Right atrium auricular region (tissue), 2 donors: ENCODE measurements around the gene ADGRG3. TPM values are rescaled to one million over a fixed set of nuclear protein-coding genes. Genes with fewer than 3 reads are reported as not detected.

Source experiments
- DNase-seq: peaks from one replicate; pipeline ENCODE4 v3.0.0-alpha.2; 2019; ENCODE audit warnings: low spot score
- H3K27ac ChIP-seq, 2 donors: fragments of 200-600 bp; sonication (generic); 1 replicate in 1 of 2; 2 replicates in 1 of 2; pipeline ENCODE4 v1.5.1; 2016 to 2019
- H3K27me3 ChIP-seq, 2 donors: fragments of 200-600 bp; sonication (generic); one replicate each; pipeline versions ENCODE4 v1.5.1 to v1.6.0; 2017 to 2019
- H3K36me3 ChIP-seq: fragments of 200-600 bp; sonication (generic); one replicate; pipeline ENCODE4 v1.5.1; 2016
- H3K4me1 ChIP-seq, 2 donors: fragments of 200-600 bp; sonication (generic); one replicate each; pipeline versions ENCODE4 v1.5.1 to v1.6.0; 2017 to 2019
- H3K4me3 ChIP-seq, 2 donors: fragments of 200-600 bp; sonication (generic); 1 replicate in 1 of 2; 2 replicates in 1 of 2; pipeline ENCODE4 v1.5.1; 2017 to 2019; ENCODE audit warnings: mild to moderate bottlenecking in 1 of 2, moderate library complexity in 1 of 2
- H3K9me3 ChIP-seq, 2 donors: fragments of 200-600 bp; sonication (generic); one replicate each; pipeline ENCODE4 v1.5.1; 2019
- total RNA-seq, 2 donors: library from RNA; depleted of rRNA; stranded (reverse); fragments of >200 nt; gene quantifications; one replicate each; pipeline ENCODE4 v1.1.0, GENCODE V29; 2016
- TF ChIP-seq, protein P1 (sequence below), 2 donors: fragments of 200-600 bp; sonication (generic); IDR thresholded peaks; one replicate each; pipeline ENCODE4 v1.5.1; 2019; ENCODE audit warnings: antibody characterized with exemption in 2 of 2

ADGRG3 gene
- total RNA-seq, 2 donors from 2014 or later: 0.75 to 1.0 TPM

DNA sequence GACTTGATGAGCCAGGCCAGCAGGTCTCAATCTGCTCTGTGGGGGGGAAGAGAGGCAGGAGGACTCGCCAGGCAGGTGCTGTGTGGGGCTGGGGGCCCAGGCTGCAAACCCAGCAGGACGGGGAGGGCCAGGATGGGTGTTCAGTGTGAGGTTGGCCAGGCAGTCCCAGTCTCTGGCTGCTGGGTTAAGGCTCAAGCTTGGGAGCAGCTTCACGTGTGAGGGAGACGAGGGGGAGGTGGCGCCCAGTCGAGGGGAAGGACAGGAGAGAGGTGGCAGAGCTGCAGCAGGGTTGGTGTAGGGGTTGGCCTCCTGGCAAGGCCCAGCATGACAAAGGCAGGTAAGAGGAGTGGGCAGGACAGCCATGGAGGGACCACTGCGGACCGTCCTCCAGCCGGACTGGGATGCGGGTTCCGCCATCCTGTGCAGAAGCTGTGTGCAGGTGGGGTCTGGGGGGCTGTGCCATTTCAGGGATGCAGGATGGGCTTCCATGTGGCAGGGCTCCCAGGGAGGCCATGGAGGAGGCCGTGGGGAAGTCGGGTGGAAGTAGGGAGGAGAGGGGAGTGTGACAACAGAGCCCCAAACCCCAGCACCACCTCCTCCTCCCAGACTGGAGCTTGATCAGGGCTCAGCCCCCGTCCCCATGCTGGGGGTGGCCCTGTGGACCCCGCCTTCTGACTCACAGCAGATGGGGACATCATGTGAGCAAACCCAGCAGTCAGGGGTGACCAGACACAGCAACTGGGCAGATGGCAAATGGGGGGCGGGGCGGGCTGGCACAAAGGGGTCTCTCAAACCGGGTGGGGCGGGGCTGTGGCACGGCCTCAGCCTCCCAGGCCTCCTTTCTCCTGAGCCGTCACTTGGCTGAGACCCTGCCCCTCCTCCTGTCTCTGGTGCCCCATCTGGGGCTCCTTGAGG lies 36.9 kb upstream of the ADGRG3 start:
- no peaks in the 10 kb centered on the region for H3K36me3 ChIP-seq
- H3K9me3 ChIP-seq: no peaks in the 10 kb centered on the region
- DNase-seq: no peak
- TF ChIP-seq, protein P1, sequence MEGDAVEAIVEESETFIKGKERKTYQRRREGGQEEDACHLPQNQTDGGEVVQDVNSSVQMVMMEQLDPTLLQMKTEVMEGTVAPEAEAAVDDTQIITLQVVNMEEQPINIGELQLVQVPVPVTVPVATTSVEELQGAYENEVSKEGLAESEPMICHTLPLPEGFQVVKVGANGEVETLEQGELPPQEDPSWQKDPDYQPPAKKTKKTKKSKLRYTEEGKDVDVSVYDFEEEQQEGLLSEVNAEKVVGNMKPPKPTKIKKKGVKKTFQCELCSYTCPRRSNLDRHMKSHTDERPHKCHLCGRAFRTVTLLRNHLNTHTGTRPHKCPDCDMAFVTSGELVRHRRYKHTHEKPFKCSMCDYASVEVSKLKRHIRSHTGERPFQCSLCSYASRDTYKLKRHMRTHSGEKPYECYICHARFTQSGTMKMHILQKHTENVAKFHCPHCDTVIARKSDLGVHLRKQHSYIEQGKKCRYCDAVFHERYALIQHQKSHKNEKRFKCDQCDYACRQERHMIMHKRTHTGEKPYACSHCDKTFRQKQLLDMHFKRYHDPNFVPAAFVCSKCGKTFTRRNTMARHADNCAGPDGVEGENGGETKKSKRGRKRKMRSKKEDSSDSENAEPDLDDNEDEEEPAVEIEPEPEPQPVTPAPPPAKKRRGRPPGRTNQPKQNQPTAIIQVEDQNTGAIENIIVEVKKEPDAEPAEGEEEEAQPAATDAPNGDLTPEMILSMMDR (IDR thresholded peaks at IDR 0.05): no peak
- H3K4me3 ChIP-seq: peak overlapping the region in 1 of 2 donors; percentile 43
- H3K4me1 ChIP-seq: peaks cover 0 to 56% of the 10 kb centered on the region in 2 donors
- H3K27ac ChIP-seq: peak overlapping the region; percentile 32 to 78
- H3K27me3 ChIP-seq: no peaks in the 10 kb centered on the region

DNA sequence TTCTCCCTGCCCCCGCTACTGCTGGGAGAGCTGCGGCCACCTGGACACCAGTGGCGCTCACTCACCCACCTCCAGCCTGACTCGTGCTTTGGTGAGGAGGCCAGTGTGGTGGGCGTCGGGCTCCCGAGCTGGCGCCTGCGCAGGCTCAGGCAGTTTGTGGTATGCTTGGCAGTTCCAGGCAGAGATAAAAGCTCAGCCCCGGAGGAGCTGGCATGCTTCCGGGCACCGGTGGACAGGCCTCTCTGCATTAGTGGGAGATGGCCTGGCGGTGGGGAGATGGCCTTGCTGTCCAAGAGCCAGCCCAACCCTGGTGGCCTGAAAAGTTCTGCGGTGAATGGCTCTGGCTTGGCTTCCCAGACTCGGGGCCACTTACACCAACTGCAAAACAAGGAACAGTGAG lies 35.5 kb upstream of the ADGRG3 start:
- no peak overlapping the region for H3K4me3 ChIP-seq
- DNase-seq: no peak
- TF ChIP-seq, protein P1 (IDR thresholded peaks at IDR 0.05): no peak
- peaks cover 0 to 65% of the 10 kb centered on the region in 2 donors for H3K4me1 ChIP-seq
- no peaks in the 10 kb centered on the region for H3K36me3 ChIP-seq
- H3K27ac ChIP-seq: peak overlapping the region; percentile 32 to 41
- no peaks in the 10 kb centered on the region for H3K9me3 ChIP-seq
- H3K27me3 ChIP-seq: no peaks in the 10 kb centered on the region

DNA sequence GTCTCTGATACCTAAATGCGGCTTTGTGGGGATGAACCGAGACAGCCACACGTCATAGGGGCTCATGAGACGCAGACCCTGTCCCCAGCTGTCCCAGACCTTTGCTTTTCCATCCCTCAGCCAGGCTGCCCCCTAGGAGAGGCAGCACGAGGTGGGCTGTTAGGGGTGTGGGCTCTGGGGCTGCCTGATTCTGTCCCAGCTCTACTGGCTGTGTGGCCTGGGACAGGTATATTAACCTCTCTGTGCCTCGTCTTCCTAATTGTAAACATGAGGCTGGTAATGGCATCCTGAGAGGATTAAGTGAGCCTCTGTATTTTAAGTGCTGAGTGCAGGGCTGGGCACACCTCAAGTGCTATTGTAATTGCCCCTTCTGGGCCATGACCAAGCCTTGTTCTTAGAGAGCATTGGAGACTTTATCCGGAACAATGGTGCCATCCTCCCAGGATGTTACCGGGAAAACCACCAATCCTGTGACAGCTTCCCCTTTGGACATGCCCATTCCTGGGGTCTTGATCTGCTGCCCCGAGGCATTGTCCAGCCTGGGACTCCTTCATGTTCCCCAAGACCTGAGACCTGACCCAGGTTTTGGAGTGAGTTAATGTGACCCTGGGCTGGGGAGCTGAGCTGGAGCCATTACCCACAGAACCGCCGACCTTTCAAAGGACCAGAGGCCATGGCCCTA lies 34.6 kb upstream of the ADGRG3 start:
- no peak for DNase-seq
- Histone ChIP-seq H3K36me3 (no peaks in the 10 kb centered on the region), H3K4me1 (peaks cover 0 to 65% of the 10 kb centered on the region in 2 donors), H3K9me3 (no peaks in the 10 kb centered on the region), H3K4me3 (no peak overlapping the region), H3K27me3 (no peaks in the 10 kb centered on the region), H3K27ac (peak overlapping the region; percentile 41 to 48)
- TF ChIP-seq, protein P1 (IDR thresholded peaks at IDR 0.05): no peak

- Histone ChIP-seq H3K9me3 (no peaks in the 10 kb centered on the region), H3K4me3 (no peak overlapping the region), H3K4me1 (peaks cover 0 to 70% of the 10 kb centered on the region in 2 donors), H3K27me3 (no peaks in the 10 kb centered on the region), H3K36me3 (no peaks in the 10 kb centered on the region), H3K27ac (peak overlapping the region; percentile 41 to 48)
- TF ChIP-seq, protein P1 (IDR thresholded peaks at IDR 0.05): no peak
- no peak for DNase-seq
Observed at GRCh38 chr16:57634171-57634570, 33.9 kb upstream of the ADGRG3 start.

- Histone ChIP-seq H3K9me3 (no peaks in the 10 kb centered on the region), H3K4me1 (peaks cover 0 to 71% of the 10 kb centered on the region in 2 donors), H3K27ac (peak overlapping the region; percentile 54 to 69), H3K36me3 (no peaks in the 10 kb centered on the region), H3K4me3 (no peak overlapping the region), H3K27me3 (no peaks in the 10 kb centered on the region)
- DNase-seq: no peak
- TF ChIP-seq, protein P1 (IDR thresholded peaks at IDR 0.05): no peak
Observed at GRCh38 chr16:57635266-57636097, 32.6 kb upstream of the ADGRG3 start.
